ENCODE data around the gene LTBP2.
"Not testable (repeated sequence)": the region's sequence is repeated elsewhere in the genome, so short reads cannot be mapped to it uniquely, and the experiment has no call there.

Gene LTBP2

GRCh38 chr14:74482571-74482970 is 129.5 kb downstream of the LTBP2 start:
- no peak for DNase-seq (ENCODE audit: low read depth)

DNA sequence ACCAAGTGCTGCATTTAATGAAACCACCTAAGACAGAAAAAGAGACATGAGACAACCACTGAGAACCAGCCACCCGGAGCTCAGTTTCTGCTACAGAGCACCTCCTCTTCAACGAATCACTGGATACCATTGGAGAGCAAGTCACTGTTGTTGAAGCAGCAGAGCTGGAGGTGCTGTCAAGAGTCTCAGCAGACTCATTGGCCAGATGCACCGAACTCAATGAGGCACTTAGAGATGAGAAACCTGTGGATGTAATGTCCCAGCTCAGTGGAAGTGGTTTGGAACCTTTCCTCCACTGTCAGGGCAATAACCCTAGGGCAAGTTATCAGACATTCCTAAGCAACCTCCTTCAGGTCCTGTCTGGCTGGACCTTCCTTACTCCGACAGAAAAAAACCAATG is 132.0 kb downstream of the LTBP2 start:
- no peak for DNase-seq (ENCODE audit: low read depth)

DNA sequence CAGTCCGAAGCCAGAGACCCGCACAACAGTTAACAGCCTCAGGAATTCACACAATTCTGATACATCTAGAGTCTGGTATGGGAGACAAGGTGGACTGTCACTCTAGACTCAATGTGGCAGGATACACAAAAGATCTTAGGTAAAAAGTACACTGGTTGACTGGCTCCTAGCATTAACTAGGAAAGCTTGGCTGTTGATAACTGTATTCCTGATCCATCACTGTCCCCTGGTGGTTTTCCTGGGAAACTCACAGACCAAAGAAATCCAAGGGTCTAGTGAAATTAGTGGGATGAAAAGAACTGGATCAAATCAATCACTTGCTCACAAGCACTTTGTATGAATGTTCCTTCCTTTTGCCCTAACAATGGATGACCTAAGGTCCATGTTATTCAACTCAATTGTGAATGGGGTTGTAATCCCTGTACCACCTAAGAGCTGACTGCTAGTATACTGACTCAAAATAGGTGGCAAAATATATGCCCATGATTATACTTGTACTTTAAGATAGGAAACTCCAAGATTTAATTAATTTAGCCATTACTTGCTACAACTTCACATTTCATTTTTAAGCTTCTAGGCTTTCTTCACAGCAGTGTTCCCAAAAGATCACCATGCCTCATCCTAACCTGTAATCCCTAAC is 132.9 kb downstream of the LTBP2 start:
- no peak for DNase-seq (ENCODE audit: low read depth)

DNA sequence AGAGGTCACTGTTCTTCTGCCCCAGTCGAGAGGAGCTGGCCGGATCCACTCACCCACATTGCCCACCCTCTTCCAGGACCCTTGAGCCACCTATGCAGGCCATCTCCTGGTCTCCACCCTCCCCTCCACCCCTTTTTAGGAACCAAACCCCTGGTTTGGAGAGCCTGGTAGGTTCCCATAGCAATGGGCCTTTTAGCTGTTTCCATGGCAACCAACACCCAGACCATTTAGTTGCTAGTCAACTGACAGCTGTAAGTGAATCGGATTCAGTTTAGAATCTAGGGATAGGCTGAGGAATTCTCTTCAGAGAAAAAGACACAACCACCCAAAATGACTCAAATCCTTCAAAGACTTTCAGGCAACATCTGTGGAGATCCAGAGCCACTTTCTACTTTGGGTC is 135.4 kb downstream of the LTBP2 start:
- DNase-seq (ENCODE audit: low read depth): no peak

DNA sequence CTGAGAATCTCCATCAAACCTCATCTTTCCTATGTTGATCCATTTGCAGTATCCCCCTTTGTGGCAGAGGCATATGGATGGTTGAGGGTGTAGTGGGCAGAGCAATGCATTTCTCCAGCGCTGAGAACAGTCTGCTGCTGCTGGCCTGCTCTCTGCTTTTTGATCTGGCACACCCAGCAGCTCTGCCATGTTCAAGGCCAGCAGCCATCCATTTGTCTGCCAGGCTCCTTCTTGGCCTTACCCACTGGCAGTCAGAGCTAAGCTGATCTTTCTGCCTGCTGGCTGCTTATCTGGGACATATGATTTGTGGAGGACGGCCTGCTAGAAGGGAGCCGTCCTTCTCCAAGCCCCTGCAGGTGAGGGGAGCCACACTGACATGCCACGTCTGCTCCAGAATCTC is 135.9 kb downstream of the LTBP2 start:
- DNase-seq (ENCODE audit: low read depth): no peak

DNA sequence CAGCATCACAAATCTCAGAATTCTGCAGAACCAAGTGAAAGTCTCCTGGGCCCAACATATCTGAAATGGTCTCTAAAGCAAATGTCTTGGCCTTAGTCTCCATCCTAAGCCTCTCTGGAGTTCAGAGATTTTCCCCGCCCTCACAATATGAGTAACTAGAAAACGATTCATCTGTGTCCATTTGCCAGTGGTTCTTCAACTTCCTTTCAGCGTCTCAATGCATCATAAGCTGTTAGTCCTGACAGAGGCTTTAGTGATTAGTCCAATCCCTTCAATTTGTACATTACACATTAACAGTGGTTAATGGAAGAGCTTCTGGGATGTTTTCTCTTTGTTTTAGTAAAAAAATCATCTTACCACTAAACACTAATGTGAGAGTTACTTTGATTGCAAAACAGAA is 136.4 kb downstream of the LTBP2 start:
- peak; percentile 14 for DNase-seq (ENCODE audit: low read depth)

DNA sequence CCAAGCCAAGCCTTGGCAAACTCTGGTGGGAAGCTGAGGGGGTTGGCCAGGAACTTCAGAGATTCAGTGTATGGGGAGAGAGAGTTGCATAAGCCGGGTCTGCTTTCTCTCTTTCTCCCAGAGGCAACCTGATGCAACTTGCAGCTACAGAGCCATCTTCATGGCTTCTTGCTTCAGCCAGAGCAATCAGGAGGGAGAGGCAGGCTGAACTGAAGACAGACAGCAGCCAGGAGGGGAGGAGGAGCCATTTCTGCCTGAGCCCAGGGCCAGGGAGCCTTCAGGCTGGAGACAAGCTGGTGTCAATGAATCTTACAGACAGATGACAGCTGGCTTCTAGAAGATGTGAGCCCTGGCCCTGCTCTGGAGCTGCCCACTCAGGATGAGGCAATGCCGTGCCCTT is 137.7 kb downstream of the LTBP2 start:
- DNase-seq (ENCODE audit: low read depth): no peak

GRCh38 chr14:74472601-74473000 is 139.4 kb downstream of the LTBP2 start:
- no peak for DNase-seq (ENCODE audit: low read depth)

DNA sequence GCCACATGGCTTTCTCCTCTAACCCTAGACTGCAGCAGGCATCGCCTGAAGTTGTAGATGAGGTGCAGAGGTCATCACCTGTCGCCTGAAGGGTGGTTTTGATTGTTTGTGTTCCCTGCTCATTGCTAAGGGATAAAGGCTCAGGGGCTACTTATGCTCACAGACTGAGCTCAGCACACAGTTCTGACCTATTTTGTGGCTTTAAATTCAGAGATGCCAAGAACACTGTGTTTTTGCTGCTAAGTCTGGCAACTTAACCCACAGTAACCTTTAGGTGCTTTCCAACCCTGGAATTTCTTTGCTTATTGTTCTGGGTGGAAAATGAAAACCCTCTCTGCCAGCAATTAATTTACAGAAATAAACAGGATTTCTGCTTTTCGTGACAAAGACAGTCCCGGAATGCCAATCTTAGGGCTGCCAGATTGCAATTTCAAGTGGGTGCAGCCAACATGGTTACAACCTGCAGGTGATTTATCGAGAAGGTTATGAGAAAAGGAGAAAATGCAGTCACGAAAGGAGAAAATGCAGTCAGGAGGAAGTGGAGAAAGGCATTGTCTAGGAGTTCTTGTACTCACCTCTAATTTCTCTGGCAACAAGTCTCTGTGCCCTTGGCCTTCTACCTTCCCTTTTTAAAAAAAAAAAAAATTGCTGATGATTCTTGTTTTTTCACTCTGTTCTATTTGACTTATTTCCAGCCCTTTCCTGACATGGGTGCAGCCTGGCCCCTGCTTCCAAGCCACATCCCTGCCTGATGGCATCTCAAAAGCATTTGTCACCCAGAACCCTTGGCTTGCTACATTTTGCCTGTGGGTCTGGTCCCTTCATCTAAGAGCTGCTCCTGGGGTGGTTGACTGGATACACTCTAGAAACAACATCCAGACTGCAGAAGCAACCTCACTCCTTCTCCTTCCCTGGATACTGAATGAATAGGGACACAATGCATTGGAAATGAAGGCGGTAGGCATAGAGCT is 142.2 kb downstream of the LTBP2 start:
- no peak for DNase-seq (ENCODE audit: low read depth)

- no peak for DNase-seq (ENCODE audit: low read depth)
Observed at GRCh38 chr14:74468513-74468912, 143.5 kb downstream of the LTBP2 start.

- DNase-seq (ENCODE audit: low read depth): no peak
Observed at GRCh38 chr14:74465335-74465734, 146.7 kb downstream of the LTBP2 start.

- no peak for DNase-seq (ENCODE audit: low read depth)
Observed at GRCh38 chr14:74464785-74465184, 147.3 kb downstream of the LTBP2 start.

- DNase-seq (ENCODE audit: low read depth): no peak
Observed at GRCh38 chr14:74463697-74464096, 148.3 kb downstream of the LTBP2 start.

- DNase-seq (ENCODE audit: low read depth): no peak
Observed at GRCh38 chr14:74462993-74463392, 149.0 kb downstream of the LTBP2 start.

GRCh38 chr14:74459976-74460375 is 152.1 kb downstream of the LTBP2 start:
- DNase-seq (ENCODE audit: low read depth): no peak

DNA sequence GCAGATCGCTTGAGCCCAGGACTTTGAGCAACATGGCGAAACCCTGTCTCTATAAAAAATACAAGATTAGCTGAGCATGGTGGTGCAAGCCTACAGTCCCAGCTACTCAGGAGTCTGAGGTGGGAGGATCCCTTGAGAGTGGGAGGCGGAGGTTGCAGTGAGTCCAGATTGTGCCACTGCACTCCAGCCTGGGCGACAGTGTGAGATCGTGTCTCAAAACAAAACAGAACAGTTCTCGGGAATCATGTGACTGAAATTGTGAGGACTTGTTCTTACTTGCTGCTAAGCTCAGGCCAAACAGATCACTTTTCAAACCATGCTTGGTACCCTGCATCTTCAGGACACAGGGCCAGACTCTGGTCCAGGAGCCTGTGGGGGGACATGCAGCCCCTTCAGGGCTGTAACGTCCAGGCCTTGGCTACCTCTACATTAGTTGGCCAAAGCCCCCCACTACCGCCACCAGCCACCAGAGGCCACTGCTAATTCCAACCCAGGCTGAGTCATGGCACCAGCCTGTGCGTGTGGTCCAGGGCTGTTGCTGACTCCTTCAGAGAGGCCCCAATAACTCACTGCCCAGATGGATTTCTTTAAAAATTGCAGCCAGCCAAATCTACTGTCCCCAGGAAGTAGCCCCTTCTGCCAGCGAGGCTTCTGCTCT is 152.6 kb downstream of the LTBP2 start:
- peak; percentile 16 for DNase-seq (ENCODE audit: low read depth)

- DNase-seq (ENCODE audit: low read depth): no peak
Observed at GRCh38 chr14:74457565-74457895, 154.5 kb downstream of the LTBP2 start.

DNA sequence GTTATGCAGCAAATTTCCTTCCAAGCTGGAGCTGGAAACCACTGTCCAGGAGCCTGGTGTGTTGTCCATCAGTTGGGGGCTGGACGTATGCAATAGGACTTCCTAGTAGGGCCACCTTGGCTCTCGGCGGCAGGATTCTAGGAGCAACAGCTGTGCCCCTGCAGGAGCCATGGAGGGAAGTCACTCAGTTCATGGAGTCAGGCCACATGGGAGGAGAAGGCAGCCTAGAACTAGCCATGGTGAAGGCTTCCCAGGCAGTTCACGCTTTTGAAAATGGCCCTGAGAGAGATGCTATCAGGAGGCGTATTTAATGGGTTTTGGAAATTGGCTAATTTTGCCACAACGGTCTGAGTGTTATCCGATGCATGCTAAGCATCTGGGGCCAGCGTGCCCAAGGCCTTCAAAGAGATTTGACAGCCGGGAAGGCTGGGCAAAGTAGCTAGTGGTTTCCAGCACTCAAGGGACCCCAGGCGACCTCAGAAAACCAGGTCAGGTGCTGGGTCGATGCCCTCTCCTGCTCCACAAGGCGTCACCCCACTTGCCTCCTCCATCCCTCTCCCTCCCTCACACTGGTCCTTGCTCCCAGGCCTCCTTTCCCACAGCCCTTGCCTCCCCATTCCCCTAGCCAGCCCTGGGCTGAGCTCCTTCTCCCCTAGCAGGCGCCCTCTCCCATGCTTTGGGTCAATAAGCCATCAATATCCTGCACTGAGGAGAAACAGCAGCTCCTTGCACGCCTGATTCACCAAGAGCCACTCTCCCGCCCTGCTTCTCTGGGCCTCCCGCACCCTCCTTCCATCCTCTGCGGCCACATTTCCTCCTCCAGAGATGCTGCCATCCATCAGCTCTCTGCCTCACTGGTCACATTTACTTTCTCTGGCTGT is 155.1 kb downstream of the LTBP2 start:
- no peak for DNase-seq (ENCODE audit: low read depth)

GRCh38 chr14:74454397-74454796 is 157.6 kb downstream of the LTBP2 start:
- DNase-seq (ENCODE audit: low read depth): not testable (repeated sequence)

All from fibroblast of the conjunctiva (primary cell).